IMR-90 (cell line): ENCODE measurements around the gene CACNG5. TPM values are rescaled to one million over a fixed set of nuclear protein-coding genes. Genes with fewer than 3 reads are reported as not detected.

Experiments used
- ATAC-seq: fragments of 200-7000 bp; cut with Tn5 transposase; 2 replicates; pipeline ENCODE4 v1.9.1; 2020; ENCODE audit warnings: low read depth, mild to moderate bottlenecking, moderate library complexity
- BruUV-seq: library from RNA; stranded (reverse); fragments of 400-500 nt; replicated peaks from 2 replicates; lab custom pipeline; 2021; lab: Mats Ljungman, UMichigan
- CTCF ChIA-PET: fragments of 300-600 bp; formaldehyde crosslinking; extraction: SDS; loops from one replicate; lab custom pipeline; 2021; ENCODE audit warnings: antibody characterized with exemption; lab: Yijun Ruan, JAX
- POLR2A ChIA-PET: fragments of 300-600 bp; sonication (Branson Sonifier 250); formaldehyde crosslinking; loops from one replicate; lab custom pipeline; 2022; ENCODE audit warnings: antibody characterized with exemption; ENCODE audit not compliant: unreplicated experiment; lab: Charles Lee
- DNase-seq: peaks from one replicate; pipeline ENCODE4 v3.0.0; 2013
- H2AFZ ChIP-seq: replicated peaks from 2 replicates; pipeline ENCODE3; 2013; ENCODE audit warnings: low read length, mild to moderate bottlenecking; ENCODE audit not compliant: poor library complexity
- H2AK5ac ChIP-seq: 2 replicates; pipeline ENCODE4 v1.6.1; 2013; ENCODE audit warnings: low read depth, low read length, inconsistent platforms
- H2AK9ac ChIP-seq: replicated peaks from 2 replicates; pipeline ENCODE3; 2013; ENCODE audit warnings: mild to moderate bottlenecking, low read depth, low read length, moderate library complexity; ENCODE audit not compliant: poor library complexity
- H2BK120ac ChIP-seq: 2 replicates; pipeline ENCODE4 v1.6.1; 2013; ENCODE audit warnings: low read depth, low read length, inconsistent platforms
- H2BK15ac ChIP-seq: 3 replicates; pipeline ENCODE4 v1.6.1; 2013; ENCODE audit warnings: low read depth, low read length, inconsistent platforms
- H2BK20ac ChIP-seq: 2 replicates; pipeline ENCODE4 v1.6.1; 2013; ENCODE audit warnings: low read depth, mild to moderate bottlenecking, inconsistent platforms, low read length, moderate library complexity
- H2BK5ac ChIP-seq: 2 replicates; pipeline ENCODE4 v1.6.1; 2013; ENCODE audit warnings: mild to moderate bottlenecking, low read depth, low read length, inconsistent platforms; ENCODE audit not compliant: poor library complexity, severe bottlenecking
- H3K14ac ChIP-seq: replicated peaks from 2 replicates; pipeline ENCODE4 v1.6.1; 2013; ENCODE audit warnings: low read depth, low read length, inconsistent platforms
- H3K18ac ChIP-seq: 2 replicates; pipeline ENCODE4 v1.6.1; 2013; ENCODE audit warnings: low read depth, low read length, control low read depth
- H3K23ac ChIP-seq: 2 replicates; pipeline ENCODE4 v1.6.1; 2013; ENCODE audit warnings: low read depth, low read length, inconsistent platforms
- H3K27ac ChIP-seq: 2 replicates; pipeline ENCODE4 v1.5.1; 2013; ENCODE audit warnings: mild to moderate bottlenecking, control low read depth, low read length; ENCODE audit not compliant: insufficient read depth
- H3K27me3 ChIP-seq: 2 replicates; pipeline ENCODE4 v1.6.1; 2013; ENCODE audit warnings: low read length; ENCODE audit not compliant: control insufficient read depth, insufficient read depth
- H3K36me3 ChIP-seq: 2 replicates; pipeline ENCODE4 v1.6.1; 2013; ENCODE audit warnings: low read length, mixed read lengths; ENCODE audit not compliant: control insufficient read depth, insufficient read depth
- H3K4ac ChIP-seq: 2 replicates; pipeline ENCODE4 v1.6.1; 2013; ENCODE audit warnings: low read depth, low read length, inconsistent platforms
- H3K4me1 ChIP-seq: 2 replicates; pipeline ENCODE4 v1.6.1; 2013; ENCODE audit warnings: low read length, mixed read lengths; ENCODE audit not compliant: control insufficient read depth, insufficient read depth
- H3K4me2 ChIP-seq: 2 replicates; pipeline ENCODE4 v1.6.1; 2013; ENCODE audit warnings: low read depth, mild to moderate bottlenecking, control low read depth, low read length, moderate library complexity
- H3K4me3 ChIP-seq: 2 replicates; pipeline ENCODE4 v1.5.1; 2013; ENCODE audit warnings: low read depth, mild to moderate bottlenecking, control low read depth, low read length, moderate library complexity; ENCODE audit not compliant: insufficient read depth
- H3K56ac ChIP-seq: 2 replicates; pipeline ENCODE4 v1.6.1; 2013; ENCODE audit warnings: low read length, inconsistent platforms; ENCODE audit not compliant: insufficient read depth; ENCODE audit errors: extremely low read depth
- H3K79me1 ChIP-seq, 2 experiments: 2 replicates each; pipeline ENCODE4 v1.6.1; 2013; ENCODE audit warnings: low read length in 2 of 2, inconsistent platforms in 1 of 2, low read depth in 1 of 2
- H3K9ac ChIP-seq: 2 replicates; pipeline ENCODE4 v1.6.1; 2013; ENCODE audit warnings: low read depth, low read length, control low read depth
- H3K9me1 ChIP-seq: 2 replicates; pipeline ENCODE4 v1.6.1; 2013; ENCODE audit warnings: low read length, inconsistent platforms; ENCODE audit not compliant: insufficient read depth
- H3K9me3 ChIP-seq: 2 replicates; pipeline ENCODE4 v1.6.1; 2013; ENCODE audit warnings: low read length; ENCODE audit not compliant: control insufficient read depth, insufficient read depth
- H4K20me1 ChIP-seq: 2 replicates; pipeline ENCODE4 v1.6.1; 2013; ENCODE audit warnings: low read length, inconsistent platforms; ENCODE audit not compliant: insufficient read depth
- H4K5ac ChIP-seq: 2 replicates; pipeline ENCODE4 v1.6.1; 2013; ENCODE audit warnings: mild to moderate bottlenecking, low read depth, low read length, control low read depth
- H4K8ac ChIP-seq, 2 experiments: 2 replicates each; pipeline ENCODE4 v1.6.1; 2013; ENCODE audit warnings: low read depth in 2 of 2, low read length in 2 of 2, control low read depth in 1 of 2, inconsistent platforms in 1 of 2
- H4K91ac ChIP-seq: 2 replicates; pipeline ENCODE4 v1.6.1; 2013; ENCODE audit warnings: low read depth, low read length, inconsistent platforms; ENCODE audit not compliant: insufficient read depth
- BHLHE40 ChIP-seq: fragments of 150-350 bp; IDR thresholded peaks from 2 replicates; pipeline ENCODE4 v1.6.1; 2016; ENCODE audit warnings: mild to moderate bottlenecking, low read depth, low read length
- CEBPB ChIP-seq: IDR thresholded peaks from 2 replicates; pipeline ENCODE4 v1.6.1; 2012; ENCODE audit warnings: low read depth, low read length, improper control_type of control experiment
- CHD1 ChIP-seq: IDR thresholded peaks from 2 replicates; pipeline ENCODE4 v1.6.1; 2012; ENCODE audit warnings: low read depth, low read length, improper control_type of control experiment
- FOS ChIP-seq: fragments of 150-350 bp; IDR thresholded peaks from 2 replicates; pipeline ENCODE4 v1.6.1; 2016; ENCODE audit warnings: low read depth, low read length
- MAFK ChIP-seq: IDR thresholded peaks from 2 replicates; pipeline ENCODE4 v1.6.1; 2012; ENCODE audit warnings: low read depth, low read length, improper control_type of control experiment
- MAZ ChIP-seq: IDR thresholded peaks from 2 replicates; pipeline ENCODE4 v1.6.1; 2012; ENCODE audit warnings: low read depth, mild to moderate bottlenecking, low read length, improper control_type of control experiment, moderate library complexity, borderline replicate concordance
- MXI1 ChIP-seq: IDR thresholded peaks from 2 replicates; pipeline ENCODE4 v1.6.1; 2012; ENCODE audit warnings: low read depth, mild to moderate bottlenecking, low read length, moderate library complexity, borderline replicate concordance
- NFE2L2 ChIP-seq: fragments of 150-350 bp; IDR thresholded peaks from 2 replicates; pipeline ENCODE4 v1.6.1; 2016; ENCODE audit warnings: low read depth, mild to moderate bottlenecking, low read length
- POLR2A ChIP-seq: IDR thresholded peaks from 2 replicates; pipeline ENCODE4 v1.6.1; 2012; ENCODE audit warnings: mild to moderate bottlenecking, low read depth, low read length
- RAD21 ChIP-seq: IDR thresholded peaks from 2 replicates; pipeline ENCODE4 v1.6.1; 2012; ENCODE audit warnings: low read length, improper control_type of control experiment
- RCOR1 ChIP-seq: IDR thresholded peaks from 2 replicates; pipeline ENCODE4 v1.6.1; 2012; ENCODE audit warnings: mild to moderate bottlenecking, low read length, improper control_type of control experiment; ENCODE audit not compliant: insufficient replicate concordance
- RFX5 ChIP-seq: IDR thresholded peaks from 2 replicates; pipeline ENCODE4 v1.8.0; 2012; ENCODE audit warnings: low read depth, mild to moderate bottlenecking, low read length, moderate library complexity
- SMC3 ChIP-seq: fragments of 150-350 bp; IDR thresholded peaks from 2 replicates; pipeline ENCODE4 v1.6.1; 2016; ENCODE audit warnings: low read depth, mild to moderate bottlenecking, antibody characterized with exemption, low read length, moderate library complexity
- whole genome bisulfite sequencing, 2 experiments: methylation state at CpG; one replicate each; pipeline versions ENCODE4 v1.1.5 to v1.1.7; 2013; ENCODE audit warnings: missing lambda C conversion rate in 2 of 2; ENCODE audit not compliant: insufficient read length in 1 of 2; ENCODE audit errors: extremely low coverage in 2 of 2; 5-methylcytosine and 5-hydroxymethylcytosine counted together
- dilution Hi-C: fragments of 300-500 bp; cut with HindIII; formaldehyde crosslinking; loops from one replicate; pipeline ENCODE4 v1.14.3; 2018; ENCODE audit warnings: low sequenced_read_pairs; ENCODE audit not compliant: unreplicated experiment
- in situ Hi-C: fragments of 300-500 bp; cut with MboI; formaldehyde crosslinking; loops from 3 replicates; pipeline ENCODE4 v1.14.3; 2019; ENCODE audit warnings: low sequenced_read_pairs, inconsistent platforms, mixed read lengths
- intact Hi-C: fragments of 100-400 bp; cut with micrococcal nuclease; formaldehyde crosslinking; loops from 2 replicates; pipeline ENCODE4 v1.10.0; 2022
- polyA plus RNA-seq, 3 experiments: library from polyadenylated mRNA; depleted of rRNA; stranded (reverse); fragments of >200 nt; gene quantifications; 2 replicates each; pipeline ENCODE4 v1.2.3, GENCODE V29; 2012; ENCODE audit warnings: low replicate concordance in 1 of 3
- total RNA-seq: library from RNA; depleted of rRNA; stranded (reverse); fragments of >200 nt; gene quantifications from 2 replicates; pipeline ENCODE4 v1.2.3, GENCODE V29; 2012
- TF ChIP-seq, protein P1 (sequence below): conservative IDR thresholded peaks from 2 replicates; pipeline ENCODE4 v1.5.1; 2012; ENCODE audit warnings: mild to moderate bottlenecking, low read depth, low read length, improper control_type of control experiment
- TF ChIP-seq, protein P2 (sequence below): fragments of 150-350 bp; IDR thresholded peaks from 2 replicates; pipeline ENCODE4 v1.6.1; 2017; ENCODE audit warnings: mild to moderate bottlenecking, antibody characterized with exemption, low read length, low read depth
- TF ChIP-seq, protein P3 (sequence below): fragments of 150-350 bp; IDR thresholded peaks from 2 replicates; pipeline ENCODE4 v1.6.1; 2016; ENCODE audit warnings: low read depth, mild to moderate bottlenecking, low read length, moderate library complexity, borderline replicate concordance

The CACNG5 gene
- total and polyA plus RNA-seq, 2 of the 4 experiments (the other 2 are of a cell fraction) = not detected

GRCh38 chr17:66863820-66864219, 28.9 kb downstream of the CACNG5 start:
- Histone ChIP-seq H3K4ac (no peak overlapping the region), H4K8ac (no peak overlapping the region), H3K9ac (no peak overlapping the region), H2BK15ac (no peak overlapping the region), H3K18ac (no peak overlapping the region), H3K56ac (no peak overlapping the region), H3K4me2 (no peak overlapping the region), H3K14ac (no peak overlapping the region), H2AK5ac (no peak overlapping the region), H2BK120ac (no peak overlapping the region), H3K4me3 (no peak overlapping the region), H4K5ac (no peak overlapping the region), H2BK20ac (no peak overlapping the region), H4K91ac (no peak overlapping the region), H3K27me3 (peaks cover 13% of the 10 kb centered on the region), H3K27ac (no peak overlapping the region), H2BK5ac (no peak overlapping the region), H3K9me3 (peaks cover 2% of the 10 kb centered on the region; the same call in 1 of the 2 replicates), H2AFZ (no peak overlapping the region), H3K79me1 (no peaks in the 10 kb centered on the region), H3K9me1 (no peaks in the 10 kb centered on the region), H3K4me1 (no peaks in the 10 kb centered on the region), H2AK9ac (no peak overlapping the region), H3K23ac (no peak overlapping the region), H3K36me3 (no peaks in the 10 kb centered on the region), H4K20me1 (no peaks in the 10 kb centered on the region)
- dilution Hi-C loops (no loop called here), intact Hi-C loops (no loop called here), in situ Hi-C loops (no loop called here)
- no peak for DNase-seq
- TF ChIP-seq RCOR1 = no peak
- TF ChIP-seq CEBPB = no peak
- TF ChIP-seq MAFK = no peak
- no peak for TF ChIP-seq RFX5
- TF ChIP-seq BHLHE40 = no peak
- TF ChIP-seq RAD21 = no peak
- no peak for TF ChIP-seq MXI1
- TF ChIP-seq, protein P1, sequence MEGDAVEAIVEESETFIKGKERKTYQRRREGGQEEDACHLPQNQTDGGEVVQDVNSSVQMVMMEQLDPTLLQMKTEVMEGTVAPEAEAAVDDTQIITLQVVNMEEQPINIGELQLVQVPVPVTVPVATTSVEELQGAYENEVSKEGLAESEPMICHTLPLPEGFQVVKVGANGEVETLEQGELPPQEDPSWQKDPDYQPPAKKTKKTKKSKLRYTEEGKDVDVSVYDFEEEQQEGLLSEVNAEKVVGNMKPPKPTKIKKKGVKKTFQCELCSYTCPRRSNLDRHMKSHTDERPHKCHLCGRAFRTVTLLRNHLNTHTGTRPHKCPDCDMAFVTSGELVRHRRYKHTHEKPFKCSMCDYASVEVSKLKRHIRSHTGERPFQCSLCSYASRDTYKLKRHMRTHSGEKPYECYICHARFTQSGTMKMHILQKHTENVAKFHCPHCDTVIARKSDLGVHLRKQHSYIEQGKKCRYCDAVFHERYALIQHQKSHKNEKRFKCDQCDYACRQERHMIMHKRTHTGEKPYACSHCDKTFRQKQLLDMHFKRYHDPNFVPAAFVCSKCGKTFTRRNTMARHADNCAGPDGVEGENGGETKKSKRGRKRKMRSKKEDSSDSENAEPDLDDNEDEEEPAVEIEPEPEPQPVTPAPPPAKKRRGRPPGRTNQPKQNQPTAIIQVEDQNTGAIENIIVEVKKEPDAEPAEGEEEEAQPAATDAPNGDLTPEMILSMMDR = no peak
- TF ChIP-seq MAZ = no peak
- TF ChIP-seq, protein P2, sequence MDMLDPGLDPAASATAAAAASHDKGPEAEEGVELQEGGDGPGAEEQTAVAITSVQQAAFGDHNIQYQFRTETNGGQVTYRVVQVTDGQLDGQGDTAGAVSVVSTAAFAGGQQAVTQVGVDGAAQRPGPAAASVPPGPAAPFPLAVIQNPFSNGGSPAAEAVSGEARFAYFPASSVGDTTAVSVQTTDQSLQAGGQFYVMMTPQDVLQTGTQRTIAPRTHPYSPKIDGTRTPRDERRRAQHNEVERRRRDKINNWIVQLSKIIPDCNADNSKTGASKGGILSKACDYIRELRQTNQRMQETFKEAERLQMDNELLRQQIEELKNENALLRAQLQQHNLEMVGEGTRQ = no peak
- TF ChIP-seq CHD1 = no peak
- no peak for TF ChIP-seq NFE2L2
- no peak for TF ChIP-seq POLR2A
- TF ChIP-seq FOS = no peak
- TF ChIP-seq, protein P3, sequence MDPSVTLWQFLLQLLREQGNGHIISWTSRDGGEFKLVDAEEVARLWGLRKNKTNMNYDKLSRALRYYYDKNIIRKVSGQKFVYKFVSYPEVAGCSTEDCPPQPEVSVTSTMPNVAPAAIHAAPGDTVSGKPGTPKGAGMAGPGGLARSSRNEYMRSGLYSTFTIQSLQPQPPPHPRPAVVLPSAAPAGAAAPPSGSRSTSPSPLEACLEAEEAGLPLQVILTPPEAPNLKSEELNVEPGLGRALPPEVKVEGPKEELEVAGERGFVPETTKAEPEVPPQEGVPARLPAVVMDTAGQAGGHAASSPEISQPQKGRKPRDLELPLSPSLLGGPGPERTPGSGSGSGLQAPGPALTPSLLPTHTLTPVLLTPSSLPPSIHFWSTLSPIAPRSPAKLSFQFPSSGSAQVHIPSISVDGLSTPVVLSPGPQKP = no peak
- TF ChIP-seq SMC3 = no peak
- ChIA-PET CTCF (no interaction called here), POLR2A (no interaction called here)
- WGBS, 2 experiments = no CpG with 5 or more reads among the region's 2 CpGs
- no peak for ATAC-seq
- no TSS peak for BruUV-seq
